ENCODE measurements around the gene CALU.

Gene CALU

DNA sequence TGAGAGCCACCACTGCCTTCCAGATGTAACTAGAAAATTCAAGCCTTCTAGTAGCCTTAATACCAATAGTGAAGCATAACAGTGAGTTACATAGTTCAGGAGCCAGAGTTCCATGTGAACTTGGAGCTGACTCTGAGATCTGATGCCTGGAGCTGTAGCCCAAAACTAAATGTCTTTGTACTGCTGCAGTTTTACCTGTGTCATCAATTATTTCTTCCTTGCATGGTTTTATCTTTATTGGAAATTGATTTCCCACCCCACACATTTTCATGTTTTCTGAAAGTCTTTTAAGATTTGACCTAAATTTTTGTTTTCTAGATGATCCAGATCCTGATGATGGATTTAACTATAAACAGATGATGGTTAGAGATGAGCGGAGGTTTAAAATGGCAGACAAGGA is 19.4 kb downstream of the CALU start:
- DNase-seq (ENCODE audit: low spot score): no peak
- TF ChIP-seq, protein P1, sequence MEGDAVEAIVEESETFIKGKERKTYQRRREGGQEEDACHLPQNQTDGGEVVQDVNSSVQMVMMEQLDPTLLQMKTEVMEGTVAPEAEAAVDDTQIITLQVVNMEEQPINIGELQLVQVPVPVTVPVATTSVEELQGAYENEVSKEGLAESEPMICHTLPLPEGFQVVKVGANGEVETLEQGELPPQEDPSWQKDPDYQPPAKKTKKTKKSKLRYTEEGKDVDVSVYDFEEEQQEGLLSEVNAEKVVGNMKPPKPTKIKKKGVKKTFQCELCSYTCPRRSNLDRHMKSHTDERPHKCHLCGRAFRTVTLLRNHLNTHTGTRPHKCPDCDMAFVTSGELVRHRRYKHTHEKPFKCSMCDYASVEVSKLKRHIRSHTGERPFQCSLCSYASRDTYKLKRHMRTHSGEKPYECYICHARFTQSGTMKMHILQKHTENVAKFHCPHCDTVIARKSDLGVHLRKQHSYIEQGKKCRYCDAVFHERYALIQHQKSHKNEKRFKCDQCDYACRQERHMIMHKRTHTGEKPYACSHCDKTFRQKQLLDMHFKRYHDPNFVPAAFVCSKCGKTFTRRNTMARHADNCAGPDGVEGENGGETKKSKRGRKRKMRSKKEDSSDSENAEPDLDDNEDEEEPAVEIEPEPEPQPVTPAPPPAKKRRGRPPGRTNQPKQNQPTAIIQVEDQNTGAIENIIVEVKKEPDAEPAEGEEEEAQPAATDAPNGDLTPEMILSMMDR (IDR thresholded peaks at IDR 0.05): no peak
- no peak overlapping the region for H3K27ac ChIP-seq
- no peak overlapping the region for H3K4me3 ChIP-seq

DNA sequence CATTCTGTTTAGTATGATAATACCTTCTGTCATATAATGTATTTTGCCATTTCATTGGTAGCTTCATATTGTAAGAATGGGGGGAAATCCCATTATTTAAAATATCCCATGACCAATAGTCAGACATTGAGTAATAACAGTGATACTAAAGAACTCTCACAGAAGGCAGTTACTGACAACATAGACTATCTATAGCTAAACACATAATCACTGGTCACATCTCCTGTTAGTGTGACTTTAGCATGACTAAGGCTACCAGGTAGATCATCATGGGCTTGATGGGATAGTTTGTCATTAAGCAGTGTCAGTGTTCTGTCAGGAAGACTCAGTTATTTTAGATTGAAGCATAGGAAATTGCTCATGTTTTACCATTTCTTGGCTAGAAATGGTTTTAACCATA is 20.1 kb downstream of the CALU start:
- H3K4me3 ChIP-seq: no peak overlapping the region
- TF ChIP-seq, protein P1 (IDR thresholded peaks at IDR 0.05): no peak
- H3K27ac ChIP-seq: no peak overlapping the region
- DNase-seq (ENCODE audit: low spot score): no peak

DNA sequence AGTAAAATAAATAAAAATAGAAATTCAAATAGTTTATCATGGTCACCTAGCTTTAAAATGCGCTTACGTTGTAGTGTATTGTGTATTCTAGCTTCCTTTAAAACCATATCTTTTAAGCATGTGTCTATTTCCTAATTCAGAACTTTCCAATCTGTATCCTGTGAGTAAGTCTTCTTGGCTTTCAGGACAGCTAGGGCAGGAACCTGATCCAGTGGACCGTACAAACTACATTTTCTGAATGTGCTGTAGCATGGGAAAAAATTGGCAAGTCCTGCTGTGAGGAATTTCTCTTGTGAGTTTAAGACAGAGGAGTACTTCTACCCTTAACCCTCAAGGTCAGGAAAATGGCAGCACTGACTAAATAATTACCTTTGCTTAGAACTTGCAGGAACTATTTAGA is 24.4 kb downstream of the CALU start:
- H3K27ac ChIP-seq: no peak overlapping the region
- H3K4me3 ChIP-seq: no peak overlapping the region
- DNase-seq (ENCODE audit: low spot score): no peak
- TF ChIP-seq, protein P1 (IDR thresholded peaks at IDR 0.05): no peak

DNA sequence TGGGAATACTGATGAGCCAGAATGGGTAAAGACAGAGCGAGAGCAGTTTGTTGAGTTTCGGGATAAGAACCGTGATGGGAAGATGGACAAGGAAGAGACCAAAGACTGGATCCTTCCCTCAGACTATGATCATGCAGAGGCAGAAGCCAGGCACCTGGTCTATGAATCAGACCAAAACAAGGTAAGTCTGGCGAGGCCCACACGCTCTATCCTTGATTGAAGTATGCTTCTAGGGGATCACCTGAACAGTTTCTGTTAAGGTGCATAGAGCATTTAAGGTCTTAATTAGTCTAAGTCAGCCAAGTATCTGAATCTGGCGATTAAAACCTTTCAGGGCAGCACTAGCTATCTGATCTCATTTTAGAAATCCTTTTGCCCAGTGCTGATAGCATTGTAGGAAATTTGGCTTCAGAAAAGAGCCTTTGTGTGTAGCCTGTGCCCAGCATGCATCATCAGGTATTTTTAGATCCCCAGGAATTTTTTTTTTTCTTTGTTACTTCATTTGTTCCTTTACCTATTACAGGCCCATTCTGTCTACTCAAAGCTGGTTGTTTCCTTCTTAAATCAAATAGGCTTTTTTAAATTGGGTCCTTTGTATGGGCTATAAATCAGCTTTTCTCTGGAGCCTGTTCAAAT is 28.4 kb downstream of the CALU start:
- TF ChIP-seq, protein P1 (IDR thresholded peaks at IDR 0.05): no peak
- Histone ChIP-seq H3K4me3 (no peak overlapping the region), H3K27ac (no peak overlapping the region)
- no peak for DNase-seq (ENCODE audit: low spot score)

DNA sequence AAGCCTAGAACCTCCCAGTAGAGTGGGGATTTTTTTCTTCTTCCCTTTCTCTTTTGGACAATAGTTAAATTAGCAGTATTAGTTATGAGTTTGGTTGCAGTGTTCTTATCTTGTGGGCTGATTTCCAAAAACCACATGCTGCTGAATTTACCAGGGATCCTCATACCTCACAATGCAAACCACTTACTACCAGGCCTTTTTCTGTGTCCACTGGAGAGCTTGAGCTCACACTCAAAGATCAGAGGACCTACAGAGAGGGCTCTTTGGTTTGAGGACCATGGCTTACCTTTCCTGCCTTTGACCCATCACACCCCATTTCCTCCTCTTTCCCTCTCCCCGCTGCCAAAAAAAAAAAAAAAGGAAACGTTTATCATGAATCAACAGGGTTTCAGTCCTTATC is 31.1 kb downstream of the CALU start:
- TF ChIP-seq, protein P1 (IDR thresholded peaks at IDR 0.05): no peak
- Histone ChIP-seq H3K4me3 (no peak overlapping the region), H3K27ac (no peak overlapping the region)
- DNase-seq (ENCODE audit: low spot score): no peak

DNA sequence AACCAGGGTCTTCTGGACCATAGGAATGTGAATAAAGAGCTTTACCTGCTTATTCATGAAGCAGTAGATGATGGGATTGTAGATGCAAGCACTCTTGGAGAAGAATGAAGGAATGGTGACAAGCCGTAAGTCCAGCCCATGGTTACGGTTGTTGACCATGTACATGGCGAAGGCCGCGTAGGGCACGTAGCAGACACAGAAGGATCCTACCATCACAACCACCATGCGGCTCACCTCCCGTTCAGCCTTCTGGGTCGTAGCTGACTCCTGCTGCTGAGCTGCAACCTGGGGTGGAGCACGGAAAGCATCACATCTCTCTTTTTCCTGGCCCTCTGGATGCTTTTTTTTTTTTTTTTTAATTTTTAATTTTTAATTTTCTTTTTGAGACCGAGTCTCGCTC is 34.4 kb downstream of the CALU start:
- no peak overlapping the region for H3K27ac ChIP-seq
- TF ChIP-seq, protein P1 (IDR thresholded peaks at IDR 0.05): no peak
- H3K4me3 ChIP-seq: no peak overlapping the region
- DNase-seq (ENCODE audit: low spot score): no peak

DNA sequence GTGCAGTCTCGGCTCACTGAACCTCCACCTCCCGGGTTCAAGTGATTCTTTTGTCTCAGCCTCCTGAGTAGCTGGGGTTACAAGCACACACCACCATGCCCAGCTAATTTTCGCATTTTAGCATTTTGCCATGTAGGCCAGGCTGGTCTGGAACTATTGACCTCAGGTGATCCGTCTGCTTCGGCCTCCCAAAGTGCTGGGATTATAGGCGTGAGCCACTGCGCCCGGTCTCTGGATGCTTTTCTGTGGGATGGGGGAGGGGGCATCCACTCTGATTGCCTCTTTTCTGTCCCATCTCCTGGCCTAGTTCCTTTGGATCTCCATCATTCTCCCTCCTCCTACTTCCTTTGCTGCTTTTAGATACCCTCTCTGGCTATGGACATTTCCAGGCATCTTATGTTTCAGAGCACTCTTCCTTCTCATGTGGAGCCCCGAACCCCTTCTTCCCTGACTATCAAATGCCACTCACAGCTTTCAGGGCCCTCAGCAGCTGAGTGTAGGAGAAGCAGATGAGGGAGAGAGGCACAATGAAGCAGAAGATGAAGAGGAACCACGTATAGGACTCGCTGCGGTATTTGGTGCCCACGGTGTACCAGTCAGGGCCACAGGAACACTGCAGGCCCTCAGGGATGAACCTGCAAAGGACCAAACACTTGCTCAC is 35.0 kb downstream of the CALU start:
- no peak overlapping the region for H3K27ac ChIP-seq
- H3K4me3 ChIP-seq: no peak overlapping the region
- TF ChIP-seq, protein P1 (IDR thresholded peaks at IDR 0.05): no peak
- DNase-seq (ENCODE audit: low spot score): no peak

Data from coronary artery (tissue), 2 donors.